SU-DHL-6 (cell line): ENCODE measurements around the gene SLC4A1.

Experiments used
- CTCF ChIP-seq: fragments of 200-600 bp; sonication (generic); IDR thresholded peaks from one replicate; pipeline ENCODE4 v1.5.1; 2017; ENCODE audit warnings: antibody characterized with exemption, mild to moderate bottlenecking, low read length, moderate library complexity; ENCODE audit not compliant: insufficient read depth, poor library complexity, severe bottlenecking
- EZH2phosphoT487 ChIP-seq: fragments of 200-600 bp; sonication (generic), shearing (Covaris generic); conservative IDR thresholded peaks from 2 replicates; pipeline ENCODE4 v1.6.1; 2018; ENCODE audit warnings: mild to moderate bottlenecking, antibody characterized with exemption, low read length, moderate library complexity, mixed read lengths

- TF ChIP-seq CTCF (no peak), EZH2phosphoT487 (no peak)
These were observed 31.4 kb downstream of the SLC4A1 start for GRCh38 chr17:44236444-44236991.
